HG02973 (cell line): ENCODE measurements around the gene E2F4.

Experiments used
- ATAC-seq: cut with Tn5 transposase; IDR thresholded peaks from one replicate; pipeline ENCODE4 v1.9.1; 2021; ENCODE audit warnings: moderate library complexity; ENCODE audit not compliant: unreplicated experiment

Gene E2F4

DNA sequence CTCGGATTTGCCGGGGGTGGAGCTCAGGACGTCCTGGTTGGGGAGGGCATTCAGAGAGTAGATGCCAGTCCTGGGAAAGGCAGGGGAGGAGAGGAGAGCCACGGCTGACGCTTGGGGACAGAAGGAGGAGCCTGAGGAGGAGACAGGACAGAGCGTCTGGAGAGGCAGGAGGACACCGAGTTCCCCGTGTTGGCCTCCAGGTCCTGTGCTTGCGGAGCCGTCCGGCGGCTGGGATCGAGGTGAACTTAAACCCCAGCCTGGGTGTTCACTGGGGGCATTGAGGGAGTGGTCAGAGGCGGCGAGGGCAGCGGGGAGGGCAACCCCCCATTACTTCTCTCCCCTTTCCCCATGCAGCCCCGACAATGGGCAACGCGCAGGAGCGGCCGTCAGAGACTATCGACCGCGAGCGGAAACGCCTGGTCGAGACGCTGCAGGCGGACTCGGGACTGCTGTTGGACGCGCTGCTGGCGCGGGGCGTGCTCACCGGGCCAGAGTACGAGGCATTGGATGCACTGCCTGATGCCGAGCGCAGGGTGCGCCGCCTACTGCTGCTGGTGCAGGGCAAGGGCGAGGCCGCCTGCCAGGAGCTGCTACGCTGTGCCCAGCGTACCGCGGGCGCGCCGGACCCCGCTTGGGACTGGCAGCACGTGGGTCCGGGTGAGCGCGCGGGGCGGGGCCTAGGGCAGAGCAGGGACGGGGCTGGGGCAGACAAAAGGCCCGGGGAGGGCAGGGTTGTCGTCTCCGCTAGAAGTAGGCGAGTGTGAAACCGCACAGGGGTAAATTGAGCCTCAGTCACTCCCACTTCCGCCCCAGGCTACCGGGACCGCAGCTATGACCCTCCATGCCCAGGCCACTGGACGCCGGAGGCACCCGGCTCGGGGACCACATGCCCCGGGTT is 17.9 kb upstream of the E2F4 start:
- peak; percentile 22 for ATAC-seq

DNA sequence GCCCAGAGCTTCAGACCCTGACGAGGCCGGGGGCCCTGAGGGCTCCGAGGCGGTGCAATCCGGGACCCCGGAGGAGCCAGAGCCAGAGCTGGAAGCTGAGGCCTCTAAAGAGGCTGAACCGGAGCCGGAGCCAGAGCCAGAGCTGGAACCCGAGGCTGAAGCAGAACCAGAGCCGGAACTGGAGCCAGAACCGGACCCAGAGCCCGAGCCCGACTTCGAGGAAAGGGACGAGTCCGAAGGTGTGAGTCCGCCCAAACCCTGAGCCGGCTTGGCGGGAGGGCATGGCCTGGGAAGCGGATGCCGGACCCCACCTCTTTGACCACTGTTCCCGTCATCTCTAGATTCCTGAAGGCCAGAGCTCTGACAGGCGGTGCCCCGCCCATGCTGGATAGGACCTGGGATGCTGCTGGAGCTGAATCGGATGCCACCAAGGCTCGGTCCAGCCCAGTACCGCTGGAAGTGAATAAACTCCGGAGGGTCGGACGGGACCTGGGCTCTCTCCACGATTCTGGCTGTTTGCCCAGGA is 17.2 kb upstream of the E2F4 start:
- no peak for ATAC-seq

DNA sequence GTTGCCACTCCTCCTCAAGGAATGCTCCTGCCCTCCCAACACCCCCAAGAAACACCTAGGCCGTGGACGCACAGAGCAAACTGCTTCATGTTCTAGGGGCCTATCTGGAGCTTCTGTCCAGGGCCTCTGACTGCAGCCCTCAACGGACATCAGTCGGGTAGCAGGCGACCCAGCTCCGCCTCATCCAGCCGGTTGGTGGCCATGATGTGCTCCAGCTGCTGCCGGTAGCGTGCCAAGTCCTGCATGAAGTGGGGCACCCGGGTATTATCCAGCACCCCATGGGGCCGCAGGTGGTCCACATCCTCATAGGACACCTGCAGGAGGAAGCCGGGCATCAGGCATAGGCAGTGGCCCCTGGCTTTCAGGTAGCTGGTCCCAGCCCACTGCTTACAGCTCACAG is 15.3 kb upstream of the E2F4 start:
- ATAC-seq: no peak

DNA sequence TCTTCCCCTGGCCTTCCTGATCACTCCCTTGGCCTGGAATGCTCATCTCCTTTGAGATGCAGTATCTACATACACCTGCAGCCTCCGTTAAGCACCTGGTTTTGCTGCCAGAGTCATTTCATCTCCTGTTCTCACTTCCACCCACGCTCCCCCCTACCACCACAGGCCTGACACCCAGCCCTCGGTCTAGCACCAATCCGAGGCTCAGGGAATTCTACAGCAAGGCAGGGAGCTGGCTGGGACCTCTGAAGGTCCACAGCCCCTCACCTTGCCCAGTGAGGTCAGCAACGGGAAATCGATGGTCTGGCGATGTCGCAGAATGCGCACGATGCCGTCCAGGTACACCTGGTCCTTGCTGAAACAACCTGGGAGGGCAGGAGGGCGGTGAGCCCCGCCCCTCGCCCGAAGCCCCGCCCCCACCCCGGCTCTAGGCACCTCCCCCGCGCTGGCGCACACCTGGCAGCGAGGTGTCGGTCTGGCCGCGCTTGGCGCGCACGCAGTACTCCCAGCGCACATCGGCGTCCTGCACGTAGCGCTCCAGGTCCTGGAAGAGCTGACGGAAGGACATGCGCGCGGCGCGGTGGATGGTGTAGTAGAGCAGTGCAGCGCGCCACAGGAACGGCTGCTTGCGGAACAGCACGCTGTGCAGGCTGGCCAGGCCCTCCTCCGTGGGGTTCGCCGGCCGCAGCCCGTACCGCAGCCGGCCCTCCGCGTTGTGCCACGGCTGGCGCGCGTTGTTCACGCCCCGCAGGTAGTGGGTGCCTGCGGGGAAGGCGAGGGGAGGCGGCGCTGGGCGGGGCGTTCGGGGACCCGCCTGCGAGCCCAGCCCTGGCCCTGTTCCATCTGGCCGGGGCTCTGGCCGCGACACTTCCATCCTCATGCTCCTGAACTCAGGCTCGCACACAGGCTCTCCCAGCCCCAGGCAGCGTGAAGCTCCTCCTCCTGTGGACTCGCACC is 13.9 kb upstream of the E2F4 start:
- ATAC-seq: no peak

DNA sequence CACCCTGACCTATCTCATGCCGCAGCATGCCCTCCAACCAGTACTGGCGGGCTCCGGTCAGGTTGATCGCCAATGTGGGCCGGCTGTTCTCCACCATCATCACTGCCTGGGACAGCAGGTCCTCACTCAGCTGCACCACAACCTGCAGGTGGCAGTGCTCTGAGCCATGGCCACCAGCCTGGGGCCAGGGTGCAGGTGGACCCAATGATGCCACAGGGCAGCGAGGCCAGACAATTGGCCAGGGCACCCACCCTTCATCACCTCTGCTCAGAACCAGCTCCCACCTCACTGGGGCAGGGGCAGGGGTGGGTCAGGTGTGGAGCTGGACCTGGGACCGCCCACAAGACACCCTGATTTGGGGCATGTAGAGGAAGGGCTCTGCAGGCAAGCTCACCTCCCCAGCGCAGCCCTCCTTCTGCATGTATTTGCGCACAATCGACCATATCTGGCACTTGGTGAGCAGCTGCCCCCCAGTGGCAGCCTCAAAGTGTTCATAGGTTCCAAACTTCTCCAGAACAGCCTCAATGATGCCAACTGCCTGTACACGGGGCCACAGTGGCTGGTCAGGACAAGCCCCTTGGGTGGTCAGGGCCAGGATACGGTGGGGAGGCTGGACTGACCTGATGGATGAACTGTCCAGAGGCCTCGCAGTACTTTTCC is 12.4 kb upstream of the E2F4 start:
- ATAC-seq: no peak

DNA sequence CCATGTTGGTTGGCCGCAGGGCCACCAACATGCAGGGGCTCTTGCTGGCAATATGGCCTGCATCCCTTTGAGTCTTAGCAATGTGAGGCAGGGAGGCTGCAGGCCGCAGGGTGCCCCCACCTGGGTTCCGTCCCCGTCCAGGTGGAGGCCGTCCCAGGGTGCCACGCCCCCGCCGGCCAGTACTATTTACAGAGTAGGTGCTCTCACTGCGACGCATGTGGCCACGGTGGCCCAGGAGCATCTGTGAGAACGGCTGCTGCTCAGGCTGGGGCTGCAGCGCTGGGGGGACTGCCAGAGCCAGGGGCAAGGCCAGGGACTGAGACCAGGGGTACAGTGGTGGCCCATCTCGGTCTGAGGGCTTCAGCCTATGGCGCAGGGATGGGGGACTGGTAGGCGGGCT is 11.8 kb upstream of the E2F4 start:
- ATAC-seq: no peak

DNA sequence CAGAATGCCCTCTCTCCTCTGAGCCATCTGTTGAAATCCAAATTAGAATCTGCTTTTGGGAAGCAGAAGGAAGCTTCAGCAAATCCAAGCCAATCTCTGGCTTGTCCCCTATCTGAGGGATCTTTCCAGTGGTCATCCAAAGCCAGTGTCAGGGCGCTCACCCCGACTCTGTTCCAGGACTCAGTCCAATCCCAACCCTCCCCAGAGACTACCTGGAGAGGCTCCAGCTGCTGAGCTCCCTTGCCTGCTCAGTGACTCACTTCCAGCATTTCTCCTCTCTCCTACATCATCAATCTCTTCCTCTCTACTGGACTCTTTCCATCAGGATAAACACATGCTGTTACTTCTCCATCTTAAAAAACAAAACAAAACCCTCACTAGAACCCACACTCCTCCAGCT is 10.6 kb upstream of the E2F4 start:
- no peak for ATAC-seq

DNA sequence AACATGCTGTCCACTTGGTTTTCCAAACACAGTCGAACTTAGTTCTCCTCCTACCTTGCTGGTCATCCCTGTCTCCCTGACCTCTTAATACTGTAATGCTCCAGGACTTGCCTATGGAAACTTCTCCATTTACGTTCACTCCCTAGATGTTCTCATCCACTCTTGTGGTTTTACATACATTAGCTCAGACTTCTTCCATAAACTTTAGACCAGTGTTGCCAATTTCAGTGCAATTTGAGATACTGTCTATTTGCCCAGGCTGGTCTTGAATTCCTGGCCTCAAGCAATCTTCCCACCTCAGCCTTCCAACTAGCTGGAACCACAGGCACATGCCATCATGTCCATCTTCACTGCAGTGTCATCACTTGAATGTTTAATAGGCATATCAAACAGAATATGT is 9.7 kb upstream of the E2F4 start:
- no peak for ATAC-seq

DNA sequence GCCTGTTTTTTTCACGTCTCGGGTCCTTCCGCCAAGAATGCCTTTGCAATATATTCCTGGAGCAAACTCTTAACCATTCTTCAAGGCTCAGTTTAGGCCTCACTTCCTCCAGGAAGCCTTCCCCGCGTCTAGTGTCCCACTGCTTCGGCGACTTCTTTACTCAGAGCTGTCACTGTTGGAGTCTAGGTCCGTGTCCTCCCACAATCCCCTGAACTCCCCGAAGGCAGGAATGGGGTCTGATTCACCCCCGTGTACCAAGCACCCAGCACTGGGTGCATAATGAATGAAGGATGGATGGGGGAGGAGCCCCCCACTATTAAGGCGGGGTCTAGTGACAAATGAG is 8.7 kb upstream of the E2F4 start:
- ATAC-seq: no peak

DNA sequence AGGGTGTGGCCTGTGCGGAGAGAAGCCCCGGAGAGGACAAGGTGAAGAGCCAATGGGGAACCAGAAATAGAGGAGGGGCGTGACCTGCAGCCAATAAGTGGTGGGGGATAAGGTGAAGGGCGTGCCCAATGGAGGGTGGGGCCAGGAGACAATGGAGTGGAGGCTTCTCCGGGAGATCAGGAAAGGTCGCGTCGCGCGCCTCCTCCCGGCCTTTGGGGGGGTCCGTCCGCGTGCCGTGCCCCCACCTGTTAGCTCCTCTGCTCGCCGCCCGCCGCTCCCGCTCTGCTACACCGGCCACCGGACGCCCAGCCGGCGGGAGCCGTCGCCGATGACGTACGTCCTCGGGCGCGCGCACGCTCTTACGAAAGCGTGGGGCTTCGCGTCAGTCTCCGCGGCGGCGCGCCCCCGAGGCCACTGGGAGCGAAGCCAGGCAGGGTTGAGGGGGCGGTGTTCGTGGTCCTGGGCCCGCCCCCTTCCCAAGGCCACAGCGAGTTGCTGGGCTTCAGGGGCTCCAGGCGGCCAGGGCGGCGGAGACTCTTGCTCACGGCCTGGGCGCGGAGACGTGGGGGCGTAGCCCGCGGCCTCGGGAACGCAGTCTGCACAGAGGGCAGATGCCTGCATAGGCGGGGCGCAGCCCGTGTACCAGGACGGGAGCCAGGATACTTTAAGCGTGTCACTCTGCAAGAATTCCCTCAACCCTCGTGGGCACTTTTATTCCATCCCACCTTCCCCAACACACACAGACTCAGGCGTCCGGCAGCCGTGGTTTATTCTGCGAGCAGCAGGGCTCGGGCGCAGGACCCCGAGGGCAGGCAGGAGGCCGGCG is 8.1 kb upstream of the E2F4 start, which contains the start of gene MATCAP1:
Gene MATCAP1, minus strand, starts transcription at position 337 of the 826 bp plus-strand sequence. CDS start 3,353 bp downstream, outside the sequence.
- ATAC-seq: peak; percentile 83

DNA sequence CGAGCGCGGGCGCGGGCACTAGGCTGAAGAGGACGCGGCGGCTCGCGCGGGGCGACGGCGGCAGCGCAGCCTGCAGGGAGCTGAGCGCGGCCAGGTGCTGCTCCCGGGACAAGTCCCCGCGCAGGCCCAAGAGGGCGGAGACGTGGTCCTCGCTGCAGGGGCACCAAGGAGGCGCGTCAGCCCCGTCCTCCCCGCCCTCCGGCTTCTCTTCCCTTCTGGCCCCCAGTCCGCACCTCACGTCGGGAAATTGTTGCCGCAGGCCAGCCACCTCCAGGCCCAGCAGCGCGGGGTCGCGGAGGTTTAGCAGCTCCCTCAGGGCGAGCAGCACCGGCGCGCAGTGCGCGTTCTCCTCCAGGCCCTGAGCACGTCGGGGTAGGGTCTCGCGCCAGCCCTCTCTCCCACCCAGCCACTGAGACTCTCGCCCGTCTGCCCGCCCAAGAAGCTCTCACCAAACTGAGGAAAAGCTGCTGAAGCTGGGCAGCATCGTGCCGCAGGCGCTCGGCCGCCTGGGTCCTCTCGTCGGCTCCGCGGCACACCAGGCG is 7.4 kb upstream of the E2F4 start:
- ATAC-seq: peak; percentile 10

DNA sequence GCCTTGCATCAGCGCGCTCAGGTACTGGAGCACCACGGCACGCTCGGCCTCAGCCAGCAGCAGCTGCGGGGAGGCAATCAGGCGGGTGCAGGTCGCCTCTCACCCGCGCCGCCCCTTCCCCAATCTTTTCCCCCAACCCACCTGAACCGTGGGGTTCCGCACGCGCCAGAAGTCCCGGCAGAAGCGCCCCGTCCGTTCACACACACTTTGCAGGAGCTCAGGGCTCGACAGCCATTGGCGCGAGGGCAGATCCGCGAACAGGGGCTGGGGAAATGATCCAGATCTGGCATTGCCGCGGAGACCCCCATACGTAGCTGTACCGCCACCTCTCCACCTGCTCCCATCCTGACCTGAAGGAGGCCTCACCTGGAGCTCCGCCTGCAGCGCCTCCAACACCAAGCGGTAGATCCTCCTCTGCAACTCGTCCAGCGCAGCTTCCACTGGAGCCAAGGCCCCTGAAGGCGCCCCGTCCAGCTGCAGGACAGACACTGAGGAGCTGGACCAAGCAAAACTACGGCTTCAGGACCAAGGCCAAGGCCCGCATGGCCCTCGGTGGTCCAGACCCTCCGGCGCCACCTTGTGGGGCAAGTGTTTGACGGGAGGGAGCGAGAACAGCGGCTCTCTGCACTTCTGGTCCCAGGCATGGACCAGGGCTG is 6.8 kb upstream of the E2F4 start:
- no peak for ATAC-seq

DNA sequence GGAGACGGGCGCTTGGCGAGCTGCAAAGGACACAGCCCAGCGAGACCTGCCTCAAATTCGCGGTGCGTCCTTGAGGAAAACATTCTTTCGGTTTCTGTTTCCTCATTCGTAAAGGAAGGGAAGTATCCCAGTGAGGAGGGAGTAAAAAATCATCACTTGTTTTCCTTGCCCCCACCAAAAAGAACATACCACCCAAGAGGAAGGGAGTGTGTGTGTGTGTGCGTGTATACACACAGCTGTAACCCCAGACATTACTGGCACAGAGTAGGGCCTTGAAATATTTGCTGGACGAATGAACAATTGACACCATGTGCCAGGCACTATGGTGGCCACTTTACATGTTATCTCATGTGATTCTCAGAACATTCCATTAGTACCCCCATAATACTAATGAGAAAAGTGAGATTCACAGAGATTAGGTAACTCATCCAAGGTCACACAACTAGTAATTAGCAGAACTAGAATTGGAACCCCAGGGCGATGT is 6.3 kb upstream of the E2F4 start:
- no peak for ATAC-seq

DNA sequence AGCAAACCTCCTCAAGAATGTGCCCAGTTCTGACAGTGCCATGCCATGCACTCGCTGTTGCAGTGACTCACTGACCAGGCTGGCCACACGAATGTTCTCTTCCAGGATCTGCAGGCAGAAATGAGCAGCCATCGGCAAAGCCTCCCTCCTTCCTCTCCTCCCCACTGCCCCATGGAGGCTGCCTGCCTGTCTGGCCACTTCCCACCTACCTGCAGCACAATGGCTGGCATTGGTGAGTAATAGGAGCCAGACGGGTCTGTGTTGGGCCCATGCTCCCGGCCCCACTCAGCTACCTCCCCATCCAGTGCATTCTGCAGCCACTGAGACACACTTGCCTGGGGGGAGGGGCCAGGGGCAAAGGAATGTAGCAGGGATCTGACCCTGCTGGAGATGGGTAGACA is 5.4 kb upstream of the E2F4 start:
- ATAC-seq: no peak

DNA sequence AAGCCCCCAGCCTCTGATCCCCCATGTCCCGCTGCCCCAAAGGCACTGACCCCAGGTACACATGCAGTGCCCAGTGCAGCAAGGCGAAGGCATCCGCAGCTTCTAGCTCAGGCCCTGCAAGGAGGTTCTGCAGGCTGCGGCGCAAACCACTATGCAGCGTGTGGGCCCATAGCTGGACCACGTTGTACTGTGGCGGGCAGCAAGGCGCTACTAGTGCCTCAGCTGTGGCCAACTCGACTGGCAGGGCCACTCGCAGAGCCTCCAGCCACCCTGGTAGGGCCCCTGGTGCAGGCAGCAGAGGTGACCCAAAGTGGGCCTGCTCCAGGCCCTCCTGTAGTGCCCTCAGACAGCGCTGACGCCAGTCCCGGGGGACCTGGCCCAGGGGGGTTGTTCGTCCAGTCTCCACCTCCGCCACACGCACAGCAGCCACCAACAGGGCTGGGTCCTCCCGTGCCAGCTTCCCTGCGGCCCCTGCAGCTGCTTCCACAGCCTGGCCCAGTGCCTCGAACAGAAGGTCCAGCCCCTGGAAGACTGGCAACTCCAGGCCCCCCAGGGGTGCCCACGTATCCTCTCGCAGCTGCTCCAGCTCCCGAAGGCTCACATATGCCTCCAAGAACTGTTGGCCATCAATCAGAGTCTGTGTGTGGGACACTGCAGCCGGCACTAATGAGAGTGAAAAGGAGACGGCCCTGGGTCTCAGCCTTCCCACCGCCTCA is 4.6 kb upstream of the E2F4 start:
- ATAC-seq: no peak

DNA sequence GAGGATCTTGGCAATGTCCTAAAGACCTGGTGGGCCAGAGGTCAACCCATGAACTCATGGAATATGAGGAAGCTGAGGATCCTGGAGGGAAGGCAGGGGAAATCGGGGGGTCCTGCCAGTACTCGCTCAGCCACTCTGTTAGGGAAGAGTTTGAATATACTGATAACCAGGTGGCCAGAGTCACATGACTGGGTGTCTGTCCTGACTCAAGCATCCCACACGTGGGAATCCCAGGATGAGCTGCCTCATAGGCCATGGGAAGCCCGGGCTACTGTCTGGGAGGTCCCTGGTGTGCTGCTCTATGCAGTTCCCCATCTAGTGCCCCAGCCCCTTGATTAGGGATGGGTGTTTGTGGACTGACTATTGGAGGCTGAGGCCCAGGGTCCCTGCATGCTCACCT is 3.6 kb upstream of the E2F4 start:
- no peak for ATAC-seq

DNA sequence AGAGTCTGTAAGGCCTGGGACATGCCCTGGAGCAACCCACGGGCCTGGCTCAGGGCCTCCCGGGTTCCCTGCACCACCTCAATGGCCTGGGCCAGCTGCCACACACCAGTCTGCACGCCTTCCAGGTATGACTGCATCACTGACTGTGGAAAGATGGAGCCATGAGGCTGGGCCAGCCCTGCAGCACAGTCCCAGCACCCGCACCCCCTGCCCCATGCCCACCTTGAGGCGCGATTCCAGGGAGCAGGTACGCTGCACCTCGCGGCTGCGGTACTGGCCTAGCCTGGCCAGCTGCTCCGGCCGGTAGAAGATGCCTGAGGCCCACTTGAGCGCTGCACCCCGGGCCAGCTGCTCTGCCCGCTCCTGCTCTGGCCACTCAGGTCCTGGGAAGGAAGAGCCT is 3.2 kb upstream of the E2F4 start:
- no peak for ATAC-seq

DNA sequence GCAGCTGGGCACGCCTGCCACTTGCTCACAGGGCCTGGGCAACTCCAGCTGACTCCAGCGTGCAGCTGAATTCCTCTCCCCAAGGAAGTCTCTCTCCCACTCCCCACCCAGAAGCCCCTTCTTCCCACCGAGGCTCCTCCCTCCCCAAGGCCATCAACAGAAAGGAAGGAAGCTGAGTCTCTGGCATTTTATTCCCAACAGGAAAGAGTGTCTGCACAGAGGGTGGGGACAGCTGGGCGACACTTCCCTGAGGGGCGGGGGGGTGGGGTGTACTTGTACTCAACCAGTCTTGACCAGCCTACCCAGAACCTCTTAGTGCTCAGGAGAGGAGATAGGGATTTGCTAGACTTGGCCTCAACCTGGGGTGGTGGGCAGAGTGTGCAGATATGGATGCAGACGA is 1.9 kb upstream of the E2F4 start, which contains the start of gene EXOC3L1:
Gene EXOC3L1, minus strand, starts transcription at position 96 of the 400 bp plus-strand sequence. CDS start 460 bp downstream, outside the sequence.
- no peak for ATAC-seq
